Kidney glomerular epithelial cell (primary cell): Measurements from ENCODE around the gene CAPN9.
"Not testable (repeated sequence)": the region's sequence is repeated elsewhere in the genome, so short reads cannot be mapped to it uniquely, and the experiment has no call there.

ENCODE experiments used
- DNase-seq: peaks from one replicate; lab custom pipeline; 2025; lab: John Stamatoyannopoulos, UW

Gene CAPN9

DNA sequence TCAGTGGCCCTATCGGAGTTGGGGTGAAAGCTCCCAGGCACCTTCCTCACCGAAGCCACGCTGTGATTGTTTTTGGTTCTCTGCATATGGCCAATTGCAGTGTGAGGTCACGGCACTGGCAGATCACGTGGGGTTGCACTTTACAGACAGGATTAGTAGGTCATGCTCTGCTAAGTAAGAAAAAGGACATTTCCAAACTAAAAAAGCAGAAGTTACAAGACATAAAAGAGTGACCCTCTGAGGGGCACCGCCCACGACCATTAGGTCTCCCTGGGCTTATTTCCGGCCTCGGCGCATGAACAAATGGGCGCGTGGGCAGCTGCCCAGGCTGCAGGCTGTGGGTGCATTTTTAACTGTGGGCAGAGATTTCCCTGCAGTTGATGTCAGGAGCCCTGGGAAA lies 2.0 kb downstream of the CAPN9 start:
- DNase-seq: no peak

DNA sequence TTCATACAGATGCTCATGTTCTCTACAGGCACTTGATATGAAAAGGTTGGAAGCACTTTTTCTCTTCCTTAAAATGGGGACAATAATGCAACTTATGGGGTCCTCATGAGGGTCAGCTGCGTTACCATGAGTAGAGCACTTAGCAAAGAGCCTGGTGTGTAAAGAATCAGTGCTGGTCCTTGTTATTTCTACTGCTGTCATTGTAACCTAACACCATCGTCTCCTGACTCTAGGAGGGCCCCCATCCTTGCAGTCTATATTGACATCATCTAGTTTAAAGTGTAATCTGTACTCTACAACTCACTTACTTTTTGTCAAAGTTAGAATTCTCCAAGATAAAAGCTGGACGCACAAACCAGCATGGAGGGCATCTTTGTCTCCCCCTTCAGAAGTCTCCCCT lies 2.4 kb downstream of the CAPN9 start:
- no peak for DNase-seq

DNA sequence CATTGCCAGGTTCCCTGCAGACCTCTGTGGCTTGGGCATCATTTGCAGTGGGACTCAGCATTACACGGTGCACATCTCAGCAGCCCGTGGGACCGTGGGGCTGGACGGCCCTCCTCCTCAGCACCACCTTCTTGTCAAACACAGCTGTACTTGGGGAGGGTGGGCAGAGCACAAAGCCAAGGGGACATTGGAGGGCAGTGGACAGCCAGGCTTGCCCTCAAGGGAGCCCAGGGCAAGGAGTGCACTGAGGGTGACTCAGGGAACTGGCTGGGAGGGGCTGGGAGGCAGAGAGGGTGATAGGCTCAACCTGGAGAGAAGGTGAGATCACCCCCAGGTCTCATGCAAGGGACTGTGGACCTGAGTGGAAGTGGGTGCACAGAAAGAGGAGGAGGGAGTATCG lies 3.4 kb downstream of the CAPN9 start:
- no peak for DNase-seq

DNA sequence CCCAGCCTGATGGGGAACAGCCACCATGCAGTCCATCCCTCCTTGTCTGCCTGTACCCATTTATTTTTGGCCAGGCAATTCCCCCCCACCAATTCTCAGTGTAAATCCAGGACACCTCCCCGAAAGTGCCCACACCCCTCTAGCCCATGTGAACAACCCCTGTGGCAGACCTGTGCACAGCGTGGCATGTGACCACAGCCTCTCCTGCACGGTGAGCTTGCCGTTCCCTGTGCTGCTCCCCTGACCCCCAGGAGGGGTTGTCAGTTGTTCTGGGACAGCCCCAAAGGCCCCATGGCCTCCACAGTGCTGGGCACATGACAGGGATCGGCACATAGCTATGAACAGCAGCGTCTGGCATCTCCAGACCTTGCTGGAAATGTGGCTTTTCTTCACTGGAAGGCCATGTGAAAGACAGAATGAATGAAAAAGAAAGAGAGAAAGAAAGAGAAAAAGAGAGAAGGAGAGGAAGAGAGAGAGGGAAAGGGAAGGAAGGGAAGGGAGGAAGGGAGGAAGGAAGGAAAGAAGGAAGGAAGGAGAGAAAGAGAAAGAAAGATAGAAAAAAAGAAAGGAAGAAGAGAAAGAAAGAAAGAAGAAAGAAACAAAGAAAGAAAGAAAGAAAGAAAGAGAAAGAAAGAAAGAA lies 3.9 kb downstream of the CAPN9 start:
- no peak for DNase-seq

DNA sequence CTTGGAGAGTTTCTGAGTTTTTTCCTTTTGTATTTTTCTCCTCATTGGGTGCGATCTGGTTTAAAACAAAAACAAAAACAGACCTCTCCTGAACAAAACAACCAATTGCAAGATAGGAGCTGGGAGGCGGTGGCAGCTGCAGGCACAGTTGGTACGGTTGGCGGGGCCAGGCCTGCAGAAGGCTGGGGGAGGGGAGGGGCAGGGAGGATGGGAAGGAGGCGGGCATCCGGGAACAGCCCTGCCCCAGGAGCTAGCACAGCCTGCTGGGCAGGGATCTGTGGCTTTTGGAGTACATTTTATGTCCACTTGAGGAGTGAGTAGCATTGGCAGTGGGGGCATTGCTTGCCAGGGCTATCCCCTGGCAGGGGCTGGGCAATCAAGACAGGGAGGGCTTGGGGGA lies 5.2 kb downstream of the CAPN9 start:
- no peak for DNase-seq

DNA sequence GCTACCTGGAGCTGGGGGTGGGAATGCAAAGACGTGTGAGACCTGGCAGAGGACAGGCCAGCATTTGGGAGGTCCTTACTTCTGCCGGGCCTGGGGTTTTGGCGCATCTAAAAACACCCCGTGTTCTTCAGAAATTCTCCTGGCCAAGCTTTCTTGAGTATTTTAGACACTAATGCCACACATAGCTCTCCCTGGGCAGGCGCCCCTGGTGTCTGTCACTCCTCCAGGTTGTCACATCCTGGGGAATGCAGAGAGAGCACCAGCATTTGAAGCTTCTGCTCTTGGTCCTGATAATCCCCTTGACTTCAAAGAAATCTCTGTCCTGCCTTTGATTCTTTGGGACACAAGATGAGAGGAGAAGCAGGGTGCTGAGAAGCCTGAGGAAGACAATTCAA lies 6.0 kb downstream of the CAPN9 start:
- DNase-seq: no peak

DNA sequence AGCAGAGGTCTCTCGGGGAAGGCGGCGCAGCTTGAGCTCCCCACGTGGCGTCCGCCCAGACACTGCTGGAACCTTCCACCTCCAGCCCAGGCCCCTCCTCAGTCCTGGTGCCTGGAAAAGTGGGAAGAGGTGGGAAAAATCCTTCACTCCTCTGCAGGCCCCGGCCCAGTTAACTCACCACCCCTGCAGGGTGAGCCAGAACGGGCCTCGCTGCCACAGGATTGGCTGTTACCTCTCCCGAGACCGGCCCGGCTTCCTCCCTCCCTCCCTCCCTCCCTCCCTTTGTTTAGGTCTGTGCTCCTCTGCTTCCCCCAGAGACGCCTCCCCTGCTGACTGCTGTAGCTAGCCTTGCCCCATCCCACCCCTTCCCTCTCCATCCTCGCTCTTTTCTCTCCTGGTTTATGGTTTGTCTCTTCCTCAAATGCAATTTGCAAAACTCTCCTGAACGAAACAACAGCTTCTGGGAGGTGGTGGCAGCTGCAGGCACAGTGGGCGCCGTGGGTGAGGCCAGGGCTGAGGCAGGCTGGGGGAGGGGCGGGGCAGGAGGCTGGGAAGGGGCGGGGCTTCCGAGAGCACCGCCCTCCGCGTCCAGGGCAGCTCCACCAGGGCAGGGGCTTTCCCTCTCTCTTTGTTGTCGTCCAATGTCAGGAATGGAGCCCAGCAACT lies 6.5 kb downstream of the CAPN9 start:
- no peak for DNase-seq

DNA sequence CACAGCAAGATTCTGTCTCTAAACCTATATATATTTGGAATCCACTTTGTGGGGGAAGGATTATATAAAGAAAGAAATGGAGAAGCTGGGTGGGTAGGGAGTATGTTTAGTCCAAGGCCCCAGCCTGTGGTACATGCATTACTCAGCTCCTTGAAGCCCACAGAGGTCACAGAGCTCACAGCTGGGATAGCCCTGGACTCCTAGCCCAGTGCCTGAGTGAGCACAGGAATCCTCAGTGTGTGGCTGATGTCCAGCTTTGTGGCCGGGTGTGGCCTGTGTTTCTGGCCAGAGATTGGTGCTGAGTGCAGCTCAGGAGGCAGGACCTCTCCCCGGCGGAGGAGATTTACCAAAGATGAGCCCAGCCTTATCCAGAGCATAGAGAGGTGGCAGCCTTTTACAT lies 7.6 kb downstream of the CAPN9 start:
- DNase-seq: peak; percentile 41

DNA sequence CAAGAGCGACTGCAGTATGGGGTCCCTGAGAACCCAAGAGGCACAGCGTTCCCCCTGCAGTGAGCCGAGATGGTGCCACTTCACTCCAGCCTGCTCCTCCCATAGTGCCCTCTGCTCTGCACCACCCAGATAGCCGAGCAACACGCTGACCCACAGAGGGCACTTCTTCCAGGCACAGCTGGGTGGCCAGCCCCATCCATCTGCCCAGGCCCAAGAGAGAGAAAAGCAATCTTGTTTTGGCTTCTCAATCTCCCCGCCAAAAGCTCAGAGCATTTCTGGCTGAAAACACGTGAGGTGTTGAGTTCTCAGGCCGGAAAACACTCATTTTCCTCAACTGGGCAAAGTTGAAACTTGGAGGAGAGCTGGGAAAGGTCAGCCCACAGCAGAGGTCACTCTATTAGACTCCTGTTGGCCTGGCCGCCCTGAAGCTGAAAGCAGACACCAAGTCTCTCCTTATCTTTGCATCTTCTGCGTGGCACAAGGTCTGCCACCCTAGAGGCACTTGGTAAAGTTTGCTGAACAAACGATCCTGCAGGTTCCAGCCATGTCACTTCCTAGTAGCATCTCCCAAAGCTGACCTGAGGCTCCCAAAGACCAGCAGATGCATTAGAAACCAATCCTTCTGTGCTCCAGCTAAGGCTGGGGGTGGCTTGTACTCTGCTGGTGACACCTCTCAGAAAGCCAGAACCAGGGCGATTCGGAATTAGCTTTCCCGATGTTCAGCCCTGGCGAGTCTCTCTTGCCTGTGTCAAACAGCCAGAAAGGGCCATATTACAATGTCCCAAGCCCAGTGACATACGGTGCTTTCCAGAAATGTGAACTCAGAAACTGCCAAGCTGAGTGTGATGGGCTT lies 10.9 kb downstream of the CAPN9 start:
- DNase-seq: no peak

DNA sequence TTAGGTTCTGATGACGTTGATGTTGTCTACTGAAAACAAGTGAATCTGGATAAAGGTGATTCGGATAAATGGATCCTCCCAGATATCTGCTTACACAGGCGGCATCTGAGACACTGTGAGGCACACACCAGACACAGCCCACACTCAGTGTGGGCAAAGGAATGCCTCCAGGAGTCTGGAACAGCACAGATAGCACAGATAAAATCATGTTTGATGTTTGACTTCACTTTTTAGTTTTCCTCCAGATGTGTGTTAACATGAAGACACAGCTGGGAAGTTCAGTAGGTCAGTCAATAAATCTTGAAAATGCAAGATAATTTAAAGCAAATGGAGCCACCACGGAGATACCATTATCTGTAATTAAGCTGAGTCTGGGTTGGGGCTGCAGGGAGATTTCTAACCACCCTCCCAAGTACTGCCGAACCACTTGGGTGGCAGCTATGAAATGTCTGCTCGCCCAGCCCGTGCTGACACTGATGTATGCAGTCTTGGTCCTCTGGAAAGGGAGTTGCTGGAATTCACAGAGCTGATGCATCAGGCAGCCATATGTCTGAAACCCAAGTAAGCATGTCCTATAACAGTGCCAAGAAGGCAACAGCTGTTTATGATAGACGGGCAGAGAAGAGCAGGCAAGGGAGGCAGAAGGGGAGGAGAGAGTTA lies 11.7 kb downstream of the CAPN9 start:
- no peak for DNase-seq

DNA sequence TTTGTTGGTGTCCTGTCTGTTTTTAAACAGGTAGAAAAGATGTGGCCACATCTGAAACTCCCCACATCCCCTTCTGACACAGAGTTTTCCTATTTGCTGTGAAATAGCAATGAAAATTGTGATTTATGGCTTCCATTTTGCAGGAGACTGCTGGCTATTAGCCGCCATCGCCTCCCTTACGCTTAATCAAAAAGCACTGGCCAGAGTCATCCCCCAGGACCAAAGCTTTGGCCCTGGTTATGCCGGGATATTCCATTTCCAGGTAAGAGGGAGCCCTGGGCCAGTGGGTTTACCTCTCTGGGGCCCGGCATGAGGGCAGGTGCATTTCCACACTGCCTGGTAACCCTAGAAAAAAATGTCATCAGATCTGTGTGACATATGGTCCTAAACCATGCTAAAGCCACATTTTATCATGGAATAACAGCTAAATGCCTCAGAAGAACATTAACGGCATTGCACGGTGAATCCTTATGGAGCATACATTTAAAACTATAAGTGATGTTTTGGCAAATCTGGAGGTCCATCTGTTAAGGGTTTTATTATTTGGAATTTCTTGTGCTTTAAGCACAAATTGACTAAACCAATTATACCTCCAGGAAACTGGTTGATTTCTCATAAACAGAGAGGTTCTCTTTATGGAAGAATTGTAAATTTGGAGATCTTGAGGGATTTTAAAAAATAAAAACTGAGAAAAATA lies 12.3 kb downstream of the CAPN9 start:
- no peak for DNase-seq

DNA sequence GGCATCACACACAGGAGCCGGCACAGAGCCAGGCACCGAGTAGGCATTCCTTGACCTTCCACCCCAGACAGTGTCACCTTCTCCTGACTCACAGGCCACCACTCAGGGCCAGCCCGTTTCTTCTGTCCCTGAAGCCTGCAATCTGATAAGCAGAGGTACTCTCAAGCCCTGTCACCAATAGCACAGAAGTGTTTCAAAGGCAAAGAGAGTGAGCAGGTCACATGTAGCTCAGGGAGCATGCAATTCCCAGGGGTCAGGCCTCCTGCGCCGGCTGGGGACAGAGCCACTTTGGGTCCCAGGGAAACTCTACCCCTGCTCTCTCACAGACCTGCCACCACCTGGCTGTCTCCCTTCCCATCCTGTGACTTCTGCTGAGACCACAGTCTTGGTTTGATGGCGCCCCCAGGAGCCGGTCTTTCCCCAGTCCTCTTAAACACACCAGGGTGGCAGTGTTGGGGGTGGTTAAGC lies 13.2 kb downstream of the CAPN9 start:
- DNase-seq: no peak

DNA sequence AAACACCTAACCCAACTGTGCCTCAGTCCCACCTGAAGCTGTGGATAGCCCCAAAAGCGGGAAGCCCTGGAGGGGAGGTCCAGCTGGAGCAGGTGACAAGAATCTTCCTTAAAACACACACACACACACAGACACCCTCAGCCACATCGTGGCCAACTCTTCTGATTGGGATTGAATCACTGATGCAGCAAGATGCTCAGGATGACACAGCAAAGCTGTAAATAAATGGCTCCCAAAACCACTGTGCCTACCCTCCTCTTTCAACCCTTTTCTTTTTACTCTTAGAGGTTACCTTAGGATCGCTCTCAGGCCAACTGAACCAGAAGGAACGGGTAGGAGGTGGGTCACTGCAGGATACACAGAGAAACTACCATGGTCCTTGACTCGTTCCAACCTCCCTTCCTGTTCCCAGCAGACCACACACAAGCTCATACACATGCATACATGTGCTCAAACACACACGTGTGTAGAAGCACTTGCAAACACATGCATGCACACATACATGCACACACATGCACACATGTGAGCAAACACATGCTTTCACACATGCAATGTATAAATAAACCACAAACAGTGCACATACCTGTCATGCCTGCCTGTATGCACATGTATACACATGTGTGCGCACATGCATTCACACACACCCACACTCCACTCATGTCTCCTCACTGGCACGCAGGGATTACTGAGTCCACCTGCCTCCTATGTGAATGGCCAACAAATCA lies 14.4 kb downstream of the CAPN9 start:
- DNase-seq: no peak

DNA sequence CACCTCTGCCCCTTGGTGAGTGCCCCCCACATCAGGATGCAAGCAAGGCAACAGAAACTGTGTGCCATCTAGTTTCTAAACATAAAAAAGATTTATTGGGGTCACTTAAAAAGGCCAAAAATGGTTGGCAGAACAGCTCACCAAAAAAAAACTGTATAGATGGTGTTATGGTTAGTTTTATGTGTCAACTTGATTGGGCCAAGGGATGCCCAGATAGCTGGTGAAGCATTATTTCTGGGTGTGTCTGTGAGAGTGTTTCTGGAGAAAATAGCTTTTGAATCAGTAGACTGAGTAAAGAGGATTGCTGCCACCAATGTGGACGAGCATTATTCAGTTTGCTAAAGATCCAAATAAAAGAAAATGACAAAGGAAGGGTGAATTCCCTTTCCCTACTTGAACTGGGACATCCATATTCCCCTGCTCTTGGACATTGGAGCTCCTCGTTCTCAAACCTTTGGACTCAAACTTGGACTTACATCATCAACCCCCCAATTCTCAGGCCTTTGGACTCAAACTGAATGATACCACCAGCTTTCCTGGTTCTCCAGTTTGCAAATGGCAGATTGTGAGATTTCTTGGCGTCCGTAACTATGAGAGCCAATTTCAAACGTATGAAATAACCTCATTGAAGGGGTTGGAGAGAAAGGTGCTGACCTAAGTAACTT lies 16.9 kb downstream of the CAPN9 start:
- no peak for DNase-seq

DNA sequence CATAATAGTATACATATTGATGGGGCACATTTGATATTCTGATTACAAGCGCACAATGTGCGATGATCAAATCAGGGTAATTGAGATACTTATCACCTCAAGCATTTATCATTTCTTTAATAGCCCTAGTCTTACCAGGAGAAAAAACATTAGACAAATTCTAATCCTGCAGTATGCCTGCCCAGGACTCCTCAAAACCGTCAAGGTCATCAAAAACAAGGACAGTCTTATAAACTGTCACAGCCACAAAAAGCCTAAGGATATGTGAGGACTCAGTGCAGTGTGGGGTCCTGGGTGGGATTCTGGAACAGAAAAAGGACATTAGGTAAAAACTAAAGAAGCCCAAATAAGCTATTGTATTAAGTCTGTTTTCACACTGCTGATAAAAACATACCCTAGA lies 19.1 kb downstream of the CAPN9 start:
- no peak for DNase-seq

DNA sequence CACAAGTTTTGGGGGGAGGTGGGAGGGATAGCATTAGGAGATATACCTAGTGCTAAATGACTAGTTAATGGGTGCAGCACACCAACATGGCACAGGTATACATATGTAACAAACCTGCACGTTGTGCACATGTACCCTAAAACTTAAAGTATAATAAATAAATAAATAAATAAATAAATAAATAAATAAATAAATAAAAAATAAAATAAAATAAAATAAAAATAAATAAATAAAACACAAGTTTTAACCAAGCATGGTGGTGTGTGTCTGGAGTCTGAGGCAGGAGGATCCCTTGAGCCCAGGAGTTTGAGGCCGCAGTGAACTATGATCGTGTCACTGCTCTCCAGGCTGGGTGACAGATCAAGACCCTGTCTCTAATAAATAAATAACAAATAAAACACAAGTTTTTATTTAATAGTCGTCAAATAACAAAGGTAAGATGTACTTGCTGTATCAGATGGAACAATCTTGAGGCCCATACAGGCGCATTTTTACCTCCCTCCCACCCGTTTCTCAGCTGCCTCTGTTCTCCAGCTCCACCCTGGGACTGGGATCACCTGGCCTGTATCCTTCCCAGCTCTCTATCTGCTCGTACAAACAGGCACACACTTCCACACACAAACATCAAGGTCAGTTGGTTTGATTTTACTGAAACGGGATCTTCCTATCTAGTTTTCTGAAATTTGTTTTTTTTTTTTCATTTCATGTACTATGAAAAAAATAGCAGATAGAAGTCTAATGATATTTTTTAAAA lies 20.8 kb downstream of the CAPN9 start:
- DNase-seq: not testable (repeated sequence)

DNA sequence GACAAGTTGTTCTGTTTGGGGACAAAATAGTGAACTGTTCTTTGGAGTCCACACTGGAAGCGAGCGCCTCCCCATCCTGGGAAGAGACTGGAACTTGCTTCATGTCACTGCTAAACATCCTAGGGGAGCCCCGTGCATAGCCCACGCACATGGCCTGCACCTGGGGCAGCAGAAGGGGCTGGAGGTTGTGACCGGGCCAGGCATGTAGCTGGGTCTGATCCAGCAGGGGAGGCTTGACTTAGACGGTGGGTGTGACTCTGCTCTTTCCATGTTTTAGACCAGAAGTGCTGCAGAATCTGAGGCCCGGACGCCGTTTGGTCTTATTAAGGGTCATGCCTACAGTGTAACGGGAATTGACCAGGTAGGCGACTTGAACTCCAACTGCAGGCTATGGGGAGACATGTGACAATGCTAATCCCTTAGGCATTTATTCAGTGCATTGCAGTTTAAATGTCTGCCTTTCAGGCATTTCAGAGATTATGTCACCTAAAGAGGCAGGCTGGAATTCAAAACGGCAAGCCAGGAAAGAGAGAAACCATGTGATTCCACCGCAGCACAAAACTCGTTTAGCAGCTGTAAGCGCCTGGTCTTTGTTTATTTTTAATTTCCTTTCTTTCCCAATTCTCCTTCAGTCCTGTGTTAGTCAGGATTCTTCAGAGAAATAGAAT lies 21.8 kb downstream of the CAPN9 start:
- DNase-seq: no peak

DNA sequence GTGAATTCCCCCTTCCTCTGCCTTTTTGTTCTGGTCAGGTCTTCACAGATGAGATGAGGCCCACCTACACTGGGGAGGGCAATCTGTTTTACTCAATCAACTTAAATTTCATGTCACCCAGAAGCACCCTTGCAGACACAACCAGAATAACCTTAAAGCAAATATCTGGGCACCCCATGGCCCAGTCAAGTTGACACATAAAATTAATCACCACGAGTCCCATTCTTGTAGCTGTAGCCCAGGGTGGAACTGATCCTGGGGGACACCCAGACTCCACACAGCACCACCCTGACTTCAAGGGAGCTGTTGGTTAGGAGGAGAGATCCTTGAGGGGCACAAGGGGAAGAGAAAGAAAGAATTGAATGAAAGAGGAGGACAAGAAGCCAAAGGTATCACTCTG lies 23.1 kb downstream of the CAPN9 start:
- DNase-seq: no peak

DNA sequence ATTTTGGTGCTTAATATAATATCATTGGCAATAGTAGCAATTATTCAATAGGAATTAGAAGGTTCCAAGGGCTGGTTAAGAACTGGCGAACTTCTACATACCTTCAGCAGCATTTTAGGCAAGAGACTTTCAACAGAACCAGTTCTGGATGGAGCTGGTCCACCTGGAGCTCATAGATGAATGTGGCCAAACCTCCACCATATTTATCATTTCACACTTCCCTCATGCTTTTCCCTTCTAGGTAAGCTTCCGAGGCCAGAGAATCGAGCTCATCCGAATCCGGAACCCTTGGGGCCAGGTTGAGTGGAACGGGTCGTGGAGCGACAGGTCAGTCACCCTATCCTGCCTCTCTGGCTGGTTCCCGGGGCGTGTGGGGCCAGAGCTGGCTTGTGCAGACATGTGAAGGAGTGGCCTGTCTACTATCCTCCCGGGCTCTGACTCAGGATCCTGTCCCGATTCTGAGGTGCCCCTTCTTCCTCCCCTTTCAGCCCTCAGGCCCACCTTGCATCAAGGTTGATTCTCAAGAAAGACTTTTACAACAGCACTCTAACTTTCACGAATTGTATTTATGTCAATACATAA lies 24.7 kb downstream of the CAPN9 start:
- no peak for DNase-seq
